ENCODE results near the gene DGKZ.

DGKZ gene

DNA sequence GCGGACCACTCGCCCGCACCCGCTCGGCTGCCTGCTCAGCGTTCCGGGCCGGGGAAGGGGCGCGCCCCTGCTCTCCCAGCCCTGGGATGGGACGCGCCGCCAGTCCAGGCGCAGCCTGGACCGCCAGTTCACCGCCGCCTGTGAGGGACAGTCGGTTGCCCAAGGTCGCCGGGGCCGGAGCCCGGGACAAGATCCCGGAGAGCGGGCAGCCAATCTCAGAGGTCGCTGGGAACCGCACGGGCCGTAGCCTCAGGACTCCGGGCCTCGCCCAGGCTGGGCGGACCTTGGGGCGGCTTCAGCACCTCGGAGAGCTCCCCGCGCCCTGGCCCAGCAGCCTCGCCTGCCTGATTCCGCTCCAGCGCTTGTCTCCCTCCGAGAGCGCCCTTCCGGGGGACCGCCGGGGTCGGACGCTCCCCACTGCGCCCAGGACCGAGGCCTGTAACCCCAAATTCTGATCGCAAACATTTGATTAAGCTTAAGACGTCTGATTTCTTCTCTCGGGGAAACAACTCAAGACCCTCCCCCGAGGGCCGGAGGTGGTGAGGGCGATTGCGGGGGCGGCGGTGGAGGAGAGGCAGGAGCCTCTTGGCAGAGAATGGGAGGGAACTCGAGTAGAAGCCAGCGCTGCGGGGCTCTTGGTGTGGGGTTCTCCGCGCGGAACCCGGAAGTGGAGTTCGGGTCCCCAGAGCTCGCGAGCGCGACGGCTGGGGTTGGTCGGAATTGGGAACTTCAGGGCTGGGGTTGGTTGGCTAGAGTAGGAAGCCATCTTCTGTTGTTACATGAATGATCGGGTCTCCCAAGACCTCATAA is 45.4 kb downstream of the DGKZ start:
- DNase-seq (ENCODE audit: low read depth, low spot score): peak; percentile 49

DNA sequence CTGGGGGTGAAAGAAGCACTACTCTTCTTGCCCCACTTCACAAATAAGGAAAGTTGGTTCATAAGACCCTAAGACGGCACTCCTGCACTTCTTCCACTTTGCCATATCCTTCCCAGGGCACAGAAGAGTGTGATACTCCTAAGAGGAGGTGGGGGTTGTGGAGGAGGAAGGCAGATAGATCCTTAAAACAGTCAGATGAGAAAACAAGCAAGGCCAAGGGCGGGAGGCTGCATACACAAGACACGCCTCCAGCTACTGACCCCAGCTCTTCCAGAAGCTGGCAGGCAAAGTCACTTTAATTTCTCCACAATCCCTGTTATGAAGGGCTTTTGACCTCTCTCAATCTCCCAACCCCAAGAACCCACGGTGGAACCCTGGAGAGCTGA is 46.0 kb downstream of the DGKZ start:
- no peak for DNase-seq (ENCODE audit: low read depth, low spot score)

DNA sequence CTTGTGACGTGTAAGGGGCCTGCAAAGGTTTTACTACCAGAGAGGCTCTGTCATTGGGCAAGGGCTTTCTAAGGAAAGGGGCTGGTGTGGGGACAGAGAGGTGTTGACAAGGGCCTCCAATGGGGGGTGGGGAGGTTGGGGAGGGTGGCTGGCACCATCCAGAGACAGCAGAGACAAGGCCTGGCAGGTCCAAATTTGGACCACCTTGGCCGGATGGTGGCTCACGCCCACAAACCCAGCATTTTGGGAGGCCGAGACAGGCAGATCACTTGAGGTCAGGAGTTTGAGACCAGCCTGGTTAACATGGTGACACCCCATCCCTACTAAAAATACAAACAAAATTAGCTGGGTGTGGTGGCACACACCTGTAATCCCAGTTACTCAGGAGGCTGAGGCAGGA is 46.5 kb downstream of the DGKZ start:
- DNase-seq (ENCODE audit: low read depth, low spot score): no peak

DNA sequence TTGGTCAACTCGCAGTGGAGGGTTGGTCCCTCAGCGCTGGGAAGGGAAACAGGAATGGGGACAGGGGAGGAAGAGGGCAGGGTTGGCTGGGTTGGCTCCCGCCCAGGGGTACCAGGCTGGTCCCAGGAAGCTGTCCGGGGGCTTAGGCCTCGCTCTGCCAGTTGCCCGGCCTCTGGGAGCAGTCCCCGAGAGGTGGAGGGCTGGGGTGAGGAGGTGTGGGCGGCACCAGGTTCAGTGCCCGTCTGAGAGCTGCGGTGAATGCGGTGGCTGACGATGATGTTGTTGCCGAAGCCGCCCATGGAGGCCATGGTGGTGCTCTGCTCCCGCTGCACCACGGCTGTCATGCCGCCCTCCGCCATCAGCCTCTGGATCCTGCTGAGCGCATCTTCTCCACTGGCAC is 50.3 kb downstream of the DGKZ start:
- no peak for DNase-seq (ENCODE audit: low read depth, low spot score)

DNA sequence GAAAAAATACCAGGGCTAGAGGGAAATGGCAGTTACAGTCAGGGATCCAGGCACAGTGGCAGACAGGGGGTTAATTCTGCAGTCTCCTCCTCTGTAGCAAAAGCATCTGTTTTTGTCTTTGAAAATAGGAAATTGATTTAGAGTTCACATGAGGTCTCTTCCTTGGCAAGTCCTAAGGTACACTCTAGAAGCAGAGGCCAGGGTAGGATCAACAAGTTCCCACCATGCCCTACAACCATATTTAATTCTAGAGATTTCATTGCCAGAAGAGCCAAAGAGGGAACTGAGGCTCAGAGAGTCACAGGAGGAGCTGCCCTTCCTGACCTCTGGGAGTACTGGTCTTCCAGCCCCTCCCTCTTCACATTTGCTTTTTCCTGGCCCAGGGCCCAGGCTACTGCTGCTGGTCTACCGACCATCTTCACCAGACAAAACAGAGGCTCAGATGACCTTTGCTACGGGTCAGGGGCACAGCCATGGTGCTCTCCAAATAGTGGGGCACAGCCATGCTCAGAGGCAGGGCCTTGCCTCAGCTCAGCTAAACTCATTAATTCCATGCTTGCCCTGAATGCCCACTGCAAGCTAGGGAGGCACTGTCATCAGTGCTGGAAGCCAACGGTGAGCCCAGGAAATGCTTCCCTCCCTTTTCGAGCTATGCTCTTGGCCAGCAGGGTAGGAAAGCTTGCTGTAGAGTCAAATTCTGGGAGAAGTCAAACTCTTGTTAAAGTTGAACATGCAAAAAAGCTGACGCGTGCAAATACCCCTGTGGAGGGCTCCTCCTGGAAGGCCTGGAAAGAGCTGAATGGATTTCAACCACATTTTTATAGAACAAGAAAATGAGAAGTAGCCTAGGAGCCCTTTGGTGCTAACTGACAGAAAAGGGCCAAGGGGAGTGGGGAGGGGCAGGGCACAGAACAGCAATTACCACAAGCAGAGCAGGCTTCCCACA is 56.0 kb downstream of the DGKZ start:
- no peak for DNase-seq (ENCODE audit: low read depth, low spot score)

DNA sequence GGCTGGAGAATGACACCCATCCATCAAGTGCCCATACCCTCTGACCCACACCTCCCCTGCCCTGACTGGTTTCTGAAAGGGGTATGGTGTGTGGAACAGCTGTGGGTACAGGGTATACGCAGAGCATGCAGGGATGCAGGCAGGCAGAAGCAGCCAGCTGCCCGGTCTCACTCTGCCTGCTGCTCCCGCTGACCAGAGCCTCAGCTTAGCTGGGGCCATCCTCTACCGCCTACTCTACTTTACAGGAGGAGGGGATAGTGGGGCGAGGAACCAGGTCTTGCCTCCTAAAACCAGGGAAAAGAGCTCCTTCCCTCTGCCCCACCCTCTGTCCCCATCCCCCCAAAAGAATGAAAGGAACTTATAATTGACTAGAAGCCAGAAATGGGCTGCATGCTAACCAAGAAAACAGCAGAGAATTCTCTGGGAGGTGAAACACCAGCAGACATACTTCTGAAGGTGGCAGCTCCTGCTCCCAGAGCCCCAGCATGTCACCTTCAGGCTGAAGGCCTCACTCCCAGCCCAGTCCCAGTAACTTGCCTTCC is 57.3 kb downstream of the DGKZ start:
- no peak for DNase-seq (ENCODE audit: low read depth, low spot score)

DNA sequence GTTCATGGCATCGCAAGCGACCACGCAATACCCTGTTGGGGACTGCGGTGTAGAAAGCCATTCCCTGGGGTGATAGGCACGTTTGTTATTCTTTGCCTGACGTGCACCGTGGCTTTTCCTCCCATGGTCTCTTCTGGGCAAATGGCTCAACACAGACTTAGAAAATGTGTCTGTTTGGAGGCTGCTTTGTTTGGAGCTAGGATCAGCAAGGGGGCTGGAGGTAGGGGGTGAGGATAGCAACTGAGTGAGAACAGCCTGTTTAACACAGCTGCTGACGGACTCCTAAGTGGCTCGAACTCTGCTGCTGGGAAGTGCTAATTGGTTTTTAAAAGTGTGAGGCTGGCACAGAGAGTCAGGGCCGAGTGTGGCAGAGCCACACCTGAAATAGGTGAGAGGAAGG is 60.4 kb downstream of the DGKZ start:
- no peak for DNase-seq (ENCODE audit: low read depth, low spot score)

DNA sequence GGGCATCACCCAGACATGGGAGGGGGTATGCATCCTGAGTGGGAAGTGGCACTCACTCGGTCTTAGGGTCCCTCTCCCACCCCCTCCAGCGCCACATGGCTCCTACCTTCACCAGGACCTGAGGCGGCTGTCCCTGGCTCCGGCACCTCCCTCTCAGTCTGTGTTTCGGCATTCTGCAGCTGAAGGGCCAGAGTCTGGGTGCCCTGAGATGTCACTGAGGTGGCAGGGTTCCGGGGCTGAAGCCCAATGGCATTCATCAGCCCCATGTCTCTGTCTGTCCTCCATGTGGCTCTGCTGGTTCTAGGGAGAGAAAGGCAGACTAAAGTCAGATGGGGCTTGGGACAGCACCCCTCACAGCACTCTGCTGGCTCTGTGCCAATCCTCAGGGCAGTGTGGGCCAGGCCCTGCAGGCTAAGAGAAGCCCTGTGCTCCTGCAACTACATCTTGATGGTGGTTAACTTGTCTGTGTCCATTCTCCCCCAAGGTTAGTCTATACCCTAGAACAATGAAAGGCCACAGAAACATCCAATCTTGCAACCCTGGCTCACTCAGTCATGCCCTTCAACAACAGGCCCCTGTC is 61.2 kb downstream of the DGKZ start:
- no peak for DNase-seq (ENCODE audit: low read depth, low spot score)

DNA sequence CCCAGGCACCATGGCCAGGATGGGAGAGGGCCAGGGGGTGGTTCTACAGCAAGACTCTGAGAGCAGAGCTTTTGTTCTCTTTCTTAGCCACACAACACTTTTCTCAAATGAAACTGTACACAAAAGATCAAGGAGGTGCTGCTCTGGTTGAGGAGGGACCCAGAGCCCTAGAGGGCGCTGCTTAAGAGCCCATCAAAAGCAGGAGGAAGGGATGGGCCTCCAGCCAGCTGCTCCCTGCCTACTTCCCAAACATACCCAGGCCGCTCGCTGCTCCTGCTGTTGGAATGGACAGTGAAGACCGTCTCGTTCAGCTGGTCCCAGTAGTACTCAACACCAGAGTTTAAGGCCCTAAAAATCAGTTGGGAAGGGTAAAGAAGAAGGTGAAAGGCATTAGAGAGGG is 62.8 kb downstream of the DGKZ start:
- DNase-seq (ENCODE audit: low read depth, low spot score): no peak

DNA sequence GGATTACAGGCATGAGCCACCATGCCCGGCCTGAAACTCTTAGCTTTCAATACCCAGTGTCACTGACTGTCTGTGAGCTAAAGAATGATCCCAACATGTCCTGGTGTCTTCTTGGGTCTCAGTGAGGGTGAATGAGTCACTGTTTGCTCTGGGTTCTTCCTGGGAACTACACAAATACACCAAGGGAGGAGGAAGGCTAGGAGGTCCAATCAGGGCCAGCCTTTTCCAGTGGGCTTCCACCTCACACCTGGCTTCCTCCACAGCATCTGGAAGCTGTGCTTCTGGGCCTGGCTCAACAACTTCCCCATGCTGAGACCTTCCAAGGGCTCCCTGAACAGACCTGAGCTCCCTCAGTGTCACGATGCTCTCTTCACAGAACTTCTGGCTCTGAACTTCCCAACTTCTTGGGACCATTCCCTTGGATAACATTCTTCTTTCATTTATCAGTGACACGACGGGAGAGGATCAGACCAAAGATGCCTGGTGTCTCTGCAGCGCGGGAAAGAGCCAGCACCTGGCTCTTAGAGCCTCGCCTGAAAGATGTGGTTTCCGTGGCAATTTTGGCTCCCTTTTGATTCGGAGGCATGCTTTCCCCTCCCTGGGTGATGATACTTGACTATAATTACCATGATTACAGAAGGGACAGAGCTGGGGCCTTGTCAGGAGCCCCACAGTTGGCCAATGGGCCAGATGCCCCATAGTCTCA is 66.7 kb downstream of the DGKZ start:
- DNase-seq (ENCODE audit: low read depth, low spot score): no peak

DNA sequence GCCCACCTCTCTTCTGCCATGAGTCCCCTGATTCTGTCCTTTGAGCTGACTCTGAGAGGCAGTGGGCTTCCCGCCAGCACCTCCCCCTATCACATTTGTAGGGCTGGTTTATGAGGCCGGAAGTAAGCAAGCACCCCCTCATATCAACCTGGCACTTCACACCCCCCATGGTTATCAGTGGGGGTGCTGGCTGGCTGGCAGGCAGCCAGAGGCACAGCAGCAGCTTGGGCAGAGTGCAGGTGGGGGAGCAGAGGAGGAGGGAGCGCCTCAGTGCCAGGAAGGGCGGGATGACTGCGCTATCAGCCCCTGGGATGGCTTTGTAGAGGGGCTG is 67.2 kb downstream of the DGKZ start:
- no peak for DNase-seq (ENCODE audit: low read depth, low spot score)

DNA sequence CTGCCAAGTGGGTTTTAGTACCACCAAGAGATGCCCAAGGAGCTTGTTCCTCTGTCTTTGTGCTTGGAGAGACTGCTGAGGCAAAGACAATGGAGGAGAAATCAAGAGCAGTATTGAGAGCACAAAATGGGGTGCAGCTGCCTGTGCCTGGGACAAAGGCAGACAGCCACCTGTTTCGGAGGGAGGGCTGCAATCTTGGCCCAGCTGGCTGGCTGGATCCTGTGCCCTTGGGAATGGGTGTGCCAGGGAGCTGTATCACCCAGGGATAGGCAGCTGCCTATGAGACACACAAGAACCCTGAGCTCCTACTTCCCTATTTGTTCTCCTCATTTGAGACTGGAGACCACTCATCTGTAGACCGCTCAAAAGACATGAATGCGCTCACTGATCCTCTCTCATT is 67.6 kb downstream of the DGKZ start:
- no peak for DNase-seq (ENCODE audit: low read depth, low spot score)

DNA sequence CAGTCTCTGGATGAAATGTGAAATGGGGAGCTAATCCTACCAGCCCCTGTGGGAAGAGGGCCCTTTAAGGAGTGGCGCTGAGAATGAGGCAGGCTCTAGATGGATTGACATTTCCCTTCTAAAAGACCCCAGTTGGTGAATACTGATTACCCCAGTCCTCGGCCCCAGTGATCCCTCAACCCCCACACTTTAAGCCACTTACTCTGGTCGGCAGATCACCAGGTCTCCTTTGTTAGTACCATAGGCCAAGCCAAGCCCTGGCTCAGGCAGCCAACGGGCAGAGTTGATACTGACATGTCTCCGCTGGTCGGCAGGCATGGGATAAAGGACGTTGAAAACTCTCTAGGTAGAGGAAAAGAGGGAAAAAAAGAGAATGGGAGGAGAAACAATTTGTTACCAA is 70.4 kb downstream of the DGKZ start:
- DNase-seq (ENCODE audit: low read depth, low spot score): no peak

DNA sequence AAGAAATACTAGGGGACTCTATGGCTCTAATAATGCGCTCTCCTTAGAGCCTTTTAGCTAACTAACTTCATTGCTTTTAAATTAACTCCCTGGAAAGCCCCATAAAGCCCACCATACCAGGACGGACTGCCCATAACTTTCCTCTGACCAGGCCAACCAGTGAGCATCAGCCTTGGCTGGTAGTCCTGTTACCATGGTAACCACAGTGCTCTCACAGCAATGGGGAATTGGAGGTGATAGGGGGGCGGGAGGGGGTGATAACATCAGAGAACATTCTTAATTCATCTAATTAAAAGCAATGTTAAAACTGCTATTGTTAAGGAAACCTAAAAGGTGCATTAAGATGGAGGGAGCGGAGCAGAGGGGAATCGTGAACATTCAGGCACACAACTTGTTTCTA is 71.5 kb downstream of the DGKZ start:
- no peak for DNase-seq (ENCODE audit: low read depth, low spot score)

DNA sequence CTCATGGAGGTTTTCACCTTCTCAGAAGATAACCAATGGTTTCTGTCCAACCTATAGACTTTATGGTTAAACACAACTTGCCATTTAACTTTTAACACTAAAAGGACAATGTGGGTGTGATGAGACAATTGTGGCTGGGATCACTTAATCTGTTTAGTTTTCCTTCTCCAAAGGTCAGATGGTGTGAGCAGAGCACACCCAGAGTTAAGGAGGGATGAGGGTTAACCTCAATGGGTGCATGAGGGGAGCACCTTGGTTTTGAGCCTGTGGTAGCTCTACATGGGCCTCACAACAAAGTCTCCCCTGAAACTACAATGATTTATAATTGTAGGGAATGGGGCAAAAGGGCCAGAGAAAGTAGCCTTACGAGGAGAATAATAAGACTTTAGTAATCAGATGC is 73.2 kb downstream of the DGKZ start:
- no peak for DNase-seq (ENCODE audit: low read depth, low spot score)

DNA sequence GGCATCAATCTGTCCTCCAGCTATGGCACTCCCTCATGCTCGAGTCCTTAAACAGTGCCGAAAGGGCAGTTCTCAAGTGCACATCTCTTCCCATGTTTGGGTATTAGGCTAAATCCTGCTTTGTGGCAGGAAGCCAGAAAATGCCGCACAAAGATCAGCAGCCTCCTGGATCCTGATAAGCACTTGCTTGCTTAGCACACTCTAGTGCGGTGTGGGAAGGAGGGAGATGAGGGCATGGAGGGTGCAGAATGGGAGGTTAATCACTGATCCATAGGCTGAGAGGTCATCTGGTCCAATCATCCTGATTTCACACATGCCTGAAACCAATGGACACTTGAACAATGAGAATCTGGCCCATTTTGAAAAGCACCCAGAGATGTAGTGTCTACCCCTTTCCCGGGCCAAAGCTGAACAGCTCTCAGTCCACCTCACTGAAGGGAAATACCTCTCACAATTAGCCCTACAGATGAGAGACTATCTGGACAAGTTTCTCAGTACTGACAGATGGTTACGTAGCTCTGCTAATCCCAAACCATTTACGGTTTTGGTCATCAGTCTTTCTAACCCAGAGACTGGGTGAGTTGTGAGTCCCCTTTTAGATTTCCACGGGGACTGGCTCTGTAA is 74.1 kb downstream of the DGKZ start:
- no peak for DNase-seq (ENCODE audit: low read depth, low spot score)

DNA sequence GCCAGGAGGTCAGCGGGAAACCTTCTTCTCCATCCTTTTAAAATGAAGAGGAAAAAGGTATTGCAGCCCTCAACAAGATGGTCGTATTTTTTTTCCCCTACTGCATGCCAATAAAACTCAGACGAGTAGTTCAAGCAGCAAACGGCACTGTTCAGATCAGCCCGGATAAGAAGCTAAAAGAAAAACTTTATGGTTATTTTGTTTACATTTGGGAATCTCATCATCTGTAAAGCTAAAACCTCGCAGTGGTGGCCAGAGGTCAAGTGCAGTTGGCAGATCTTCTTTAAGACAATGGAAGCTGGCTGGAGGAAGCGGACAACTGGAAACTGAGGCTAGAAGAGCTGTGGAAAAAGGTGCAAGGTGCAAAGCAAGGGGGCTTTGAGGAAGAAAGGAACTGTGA is 75.3 kb downstream of the DGKZ start:
- DNase-seq (ENCODE audit: low read depth, low spot score): no peak

DNA sequence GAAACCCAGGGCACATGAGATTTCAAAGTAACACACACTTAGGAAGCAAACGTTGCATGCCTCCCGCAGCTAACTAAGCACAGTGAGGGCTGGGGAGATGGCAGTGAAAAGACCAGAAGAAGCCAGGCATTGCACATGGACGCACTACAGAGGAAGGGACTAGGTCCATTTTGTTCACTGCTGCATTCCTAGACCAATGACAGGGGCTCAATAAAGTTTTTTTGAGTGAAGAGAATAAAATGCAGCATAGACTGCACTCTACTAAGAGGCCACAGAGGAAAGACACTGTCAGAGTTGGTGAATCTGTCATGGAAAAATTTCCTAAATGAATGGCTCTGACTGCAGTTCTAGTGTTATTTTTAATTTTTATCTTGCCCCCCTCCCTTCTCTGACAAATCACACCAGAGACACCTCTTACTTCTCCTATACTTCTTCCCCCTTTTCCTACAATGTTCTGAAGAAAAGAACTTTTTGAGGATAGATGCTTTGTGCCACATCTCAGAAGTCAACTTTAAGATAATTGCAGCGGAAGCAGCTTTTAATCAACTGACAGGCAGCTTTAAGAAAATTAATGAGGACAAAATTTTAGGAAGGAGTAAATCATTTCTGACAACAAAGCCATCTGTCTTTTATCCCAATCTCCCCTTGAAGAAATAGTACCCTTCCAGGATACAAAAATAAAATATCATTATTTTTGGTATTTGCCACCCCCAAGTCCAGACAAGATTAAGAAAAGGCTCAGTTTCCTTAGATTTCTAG is 79.1 kb downstream of the DGKZ start:
- DNase-seq (ENCODE audit: low read depth, low spot score): no peak

DNA sequence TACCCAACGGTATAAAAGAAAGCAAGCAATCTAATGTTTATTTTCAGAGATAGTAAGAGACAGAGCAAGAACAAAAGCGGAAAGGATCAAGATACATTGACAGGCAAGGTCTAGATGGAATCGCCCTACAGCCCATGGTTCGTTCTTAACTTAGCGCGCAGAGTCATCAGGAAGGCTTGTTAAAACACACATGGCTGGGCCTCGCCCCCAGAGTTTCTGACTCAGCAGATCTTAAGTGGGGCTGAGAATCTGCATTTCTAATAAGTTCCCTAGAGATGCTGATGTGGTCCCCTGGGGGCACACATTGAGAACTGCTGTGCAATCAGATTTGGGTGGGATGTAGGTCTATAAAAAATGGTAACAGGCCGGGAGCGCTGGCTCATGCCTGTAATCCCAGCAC is 80.1 kb downstream of the DGKZ start:
- no peak for DNase-seq (ENCODE audit: low read depth, low spot score)

DNA sequence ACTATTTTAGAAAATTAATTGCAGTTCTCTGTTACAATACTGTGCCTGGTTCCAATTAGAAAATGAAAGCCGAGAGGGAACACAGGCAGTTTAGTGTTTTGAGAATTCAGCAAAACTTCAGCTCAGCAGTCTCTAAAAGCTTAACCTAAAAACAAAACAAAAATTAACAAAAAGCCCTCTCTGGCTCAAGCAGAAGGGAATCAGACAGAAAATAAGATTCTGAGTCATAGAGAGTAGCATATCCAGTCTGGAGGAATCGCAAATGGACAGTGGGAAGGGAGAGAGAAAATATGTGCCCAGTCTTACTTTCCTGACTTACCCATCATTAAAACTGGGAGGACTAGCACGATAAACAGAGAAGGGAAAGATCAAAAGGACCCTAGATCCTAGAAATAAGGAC is 82.5 kb downstream of the DGKZ start:
- no peak for DNase-seq (ENCODE audit: low read depth, low spot score)

All from activated CD4-positive, CD25-positive, alpha-beta regulatory T cell treated with anti-CD3 and anti-CD28 coated beads, Interleukin-2, amount 50 U/mL, for 16 hours (primary cell).